GM18870 (cell line): ENCODE measurements around the gene UBR4.
"Not testable (repeated sequence)": the region's sequence is repeated elsewhere in the genome, so short reads cannot be mapped to it uniquely, and the experiment has no call there.

ENCODE experiments used
- ATAC-seq: cut with Tn5 transposase; IDR thresholded peaks from one replicate; pipeline ENCODE4 v1.9.1; 2021; ENCODE audit warnings: moderate library complexity; ENCODE audit not compliant: unreplicated experiment

Gene UBR4

GRCh38 chr1:19191811-19192210, 18.3 kb downstream of the UBR4 start:
- no peak for ATAC-seq

DNA sequence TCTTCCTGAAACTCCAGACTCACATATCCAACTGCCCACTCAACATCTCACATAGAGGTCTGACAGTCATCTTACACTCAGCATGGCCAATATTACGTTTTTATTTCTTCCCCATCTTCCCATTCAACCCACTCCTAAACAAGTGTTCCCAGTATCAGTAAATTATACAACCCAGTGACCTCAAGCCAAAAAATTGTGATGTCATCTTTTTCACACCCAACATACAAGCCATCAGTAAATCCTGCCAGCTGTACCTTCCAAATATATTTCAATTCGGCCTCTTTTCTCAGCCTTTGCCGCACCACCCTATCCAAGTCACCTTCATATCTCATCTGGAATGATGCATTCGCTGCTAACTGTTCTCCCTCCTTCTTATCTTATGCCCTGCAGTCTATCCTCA, 19.6 kb downstream of the UBR4 start:
- no peak for ATAC-seq

DNA sequence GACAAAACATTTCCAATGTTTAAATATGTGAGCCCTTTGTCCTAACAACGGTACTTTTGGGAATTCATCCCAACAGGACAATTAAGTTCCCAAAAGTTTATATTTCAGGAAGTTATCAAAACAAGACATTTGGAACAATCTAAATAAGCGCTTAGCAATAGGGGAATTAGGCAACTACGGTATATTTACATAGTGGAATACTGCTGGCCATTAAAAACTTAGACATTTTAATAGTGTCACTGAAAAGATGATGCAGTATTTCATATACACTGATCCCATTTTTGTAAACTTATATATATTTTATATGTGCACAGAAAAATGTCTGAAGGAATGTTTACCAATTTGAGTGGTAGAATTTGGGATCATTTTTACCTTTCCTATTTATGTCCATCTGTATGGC, 20.8 kb downstream of the UBR4 start:
- no peak for ATAC-seq

DNA sequence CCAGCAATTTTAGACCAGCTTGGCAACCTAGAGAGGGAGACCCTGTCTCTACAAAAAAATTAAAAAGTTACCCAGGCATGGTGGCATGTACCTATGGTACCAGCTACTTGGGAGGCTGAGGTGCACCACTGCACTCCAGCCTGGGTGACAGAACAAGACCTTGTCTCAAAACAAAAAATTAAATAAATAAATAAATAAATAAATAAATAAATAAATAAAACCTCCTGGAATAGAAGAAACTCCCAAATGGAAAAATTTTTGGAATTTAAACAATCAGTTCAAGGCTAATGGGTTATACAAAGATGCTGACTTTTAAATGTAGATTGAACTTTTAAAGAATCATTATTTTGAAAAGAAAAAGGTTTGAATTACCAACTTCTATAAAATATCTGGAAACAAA, 22.2 kb downstream of the UBR4 start:
- no peak for ATAC-seq

GRCh38 chr1:19186001-19186400, 24.1 kb downstream of the UBR4 start:
- no peak for ATAC-seq

GRCh38 chr1:19182223-19182622, 27.8 kb downstream of the UBR4 start:
- no peak for ATAC-seq

- ATAC-seq: not testable (repeated sequence)
These were observed 29.8 kb downstream of the UBR4 start for GRCh38 chr1:19180265-19180657.

GRCh38 chr1:19179597-19180264, 30.3 kb downstream of the UBR4 start:
- no peak for ATAC-seq

DNA sequence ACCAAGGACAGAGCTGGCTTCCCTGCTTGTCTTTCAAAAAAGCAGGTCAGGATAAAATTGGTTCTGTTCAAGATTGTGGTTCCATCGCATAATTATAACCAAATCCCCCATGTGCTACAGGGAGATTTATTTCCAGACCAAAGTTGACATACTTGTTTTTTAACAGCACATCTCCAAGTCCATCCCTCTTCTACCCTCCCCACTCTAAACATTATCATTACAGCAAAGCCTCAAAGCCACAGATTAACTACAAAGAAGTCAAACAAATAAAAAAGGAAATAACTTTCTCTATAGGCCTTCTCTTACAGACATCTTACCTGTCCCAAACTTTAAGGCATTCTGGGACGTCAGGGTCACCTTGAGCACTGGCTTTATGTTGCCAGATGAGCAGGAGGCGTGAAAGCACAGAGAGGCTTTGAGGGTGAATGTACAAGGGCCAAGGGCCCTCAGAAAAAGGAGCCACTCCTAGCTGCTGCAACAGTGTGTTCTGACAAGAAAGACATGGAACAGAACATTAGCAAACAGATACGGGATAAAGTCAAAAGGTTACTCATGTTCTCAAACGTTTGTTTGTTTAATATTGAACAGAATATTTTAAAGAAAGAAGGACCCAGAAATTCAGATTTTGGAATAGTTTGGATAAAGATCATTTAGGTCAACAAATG, 31.2 kb downstream of the UBR4 start:
- ATAC-seq: no peak

- no peak for ATAC-seq
These were observed 32.3 kb downstream of the UBR4 start for GRCh38 chr1:19177811-19178210.

DNA sequence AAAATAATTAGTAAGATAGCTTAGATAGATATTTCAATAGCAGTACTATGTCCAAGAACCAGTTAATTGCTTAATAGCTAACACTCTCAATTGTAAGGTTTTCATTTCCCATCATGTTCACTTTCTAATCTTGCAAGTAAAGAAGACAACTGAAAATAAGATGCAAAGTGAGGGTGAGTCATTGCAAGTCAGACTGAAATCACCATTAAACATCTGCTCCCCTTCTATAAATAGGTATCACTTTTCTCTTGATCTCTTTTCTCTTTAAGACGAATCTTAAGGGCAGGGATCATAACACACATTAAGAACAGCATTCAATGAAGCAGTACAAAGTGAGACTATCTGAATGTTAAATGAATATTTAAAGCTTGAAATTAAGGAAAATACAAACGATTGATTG, 40.4 kb downstream of the UBR4 start:
- no peak for ATAC-seq

DNA sequence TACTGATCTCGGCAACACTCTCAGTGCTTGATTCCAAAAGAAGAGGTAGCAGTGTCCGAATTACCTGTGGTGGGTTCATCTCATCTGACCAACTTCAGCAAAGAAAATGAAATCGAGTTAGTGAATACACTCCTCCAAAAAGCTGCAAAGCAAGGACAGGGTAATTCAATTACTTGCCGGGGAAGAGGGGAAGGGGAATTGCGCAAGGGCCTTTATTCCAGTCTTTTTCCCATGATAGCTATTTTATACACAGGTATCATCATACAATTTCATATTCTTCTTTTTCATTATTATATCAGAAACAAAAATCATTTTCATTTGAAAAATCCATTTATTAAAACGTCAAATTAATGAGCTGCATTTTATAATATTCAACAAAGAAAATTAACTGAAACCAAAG, 42.9 kb downstream of the UBR4 start:
- no peak for ATAC-seq

DNA sequence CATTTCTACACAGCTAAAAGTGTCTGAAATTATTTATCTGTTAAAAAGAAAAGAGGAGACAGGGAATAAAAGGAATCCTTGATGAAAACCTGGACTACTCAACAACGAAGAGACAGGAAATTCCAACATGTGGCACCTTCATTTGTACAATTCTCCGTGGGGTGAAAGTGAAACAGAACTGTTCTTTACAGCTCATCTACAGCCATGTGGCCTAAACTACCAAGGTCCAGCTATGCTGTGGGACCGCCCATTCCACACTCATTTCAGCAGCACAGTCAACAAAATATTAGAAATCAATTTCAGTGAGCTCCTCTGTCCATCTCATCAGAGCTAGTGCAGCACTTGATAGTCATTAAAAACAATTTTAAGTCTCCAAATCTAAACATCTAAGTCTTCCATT, 44.0 kb downstream of the UBR4 start:
- no peak for ATAC-seq

GRCh38 chr1:19165501-19165900, 44.6 kb downstream of the UBR4 start:
- ATAC-seq: no peak

DNA sequence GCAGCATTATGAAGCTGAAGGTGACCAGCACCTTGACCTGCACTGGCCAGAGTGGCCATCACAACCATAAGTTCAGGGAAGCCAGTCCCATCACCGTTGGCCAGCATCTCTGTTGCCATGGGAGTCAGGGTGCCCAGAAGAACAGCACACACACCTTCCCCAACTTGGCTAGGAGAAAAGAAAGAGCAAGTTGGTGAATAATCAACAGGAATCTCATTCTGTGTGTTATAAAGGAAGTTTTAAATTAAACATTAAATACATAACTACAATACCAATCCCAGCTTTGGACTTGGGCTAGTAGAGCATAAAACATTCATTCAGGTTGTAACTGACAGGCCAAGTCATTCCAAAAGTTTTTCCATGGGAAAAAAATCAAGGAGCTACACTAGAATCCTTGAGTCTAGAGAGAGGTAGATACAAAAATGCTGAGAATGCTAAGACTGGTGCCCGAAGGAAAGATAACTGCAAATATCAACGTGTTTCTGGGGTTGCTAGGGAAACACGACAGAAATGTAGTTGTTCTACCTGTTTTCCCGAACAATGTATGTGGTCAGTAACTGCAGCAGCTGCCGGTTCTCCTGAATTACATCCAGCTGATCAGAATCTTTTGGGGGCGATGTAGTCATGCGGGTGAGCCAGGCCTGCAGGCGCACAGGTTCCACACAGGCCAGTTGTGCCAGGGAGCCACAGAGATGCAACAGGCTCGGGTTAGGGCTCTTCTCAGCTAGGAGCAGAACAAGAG, 45.6 kb downstream of the UBR4 start:
- ATAC-seq: no peak

DNA sequence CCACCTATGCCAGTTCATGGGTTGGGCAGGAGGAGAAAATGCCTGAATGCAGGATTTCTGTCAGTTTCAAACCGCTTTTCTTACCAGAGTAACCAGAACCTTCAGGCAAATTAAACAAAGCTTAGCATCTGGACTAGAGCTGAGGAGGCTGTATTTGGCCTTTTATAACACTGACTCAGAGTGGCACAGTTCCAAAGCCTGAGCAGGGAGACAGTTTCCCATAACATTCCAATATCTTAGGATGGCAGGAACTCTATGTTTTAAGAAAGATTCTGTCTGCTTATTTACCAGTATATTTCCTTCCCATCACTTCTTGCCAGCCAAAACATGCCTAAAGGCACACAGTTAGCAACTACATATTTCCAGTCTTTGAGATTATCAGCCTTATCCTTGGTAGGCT, 46.8 kb downstream of the UBR4 start:
- no peak for ATAC-seq

DNA sequence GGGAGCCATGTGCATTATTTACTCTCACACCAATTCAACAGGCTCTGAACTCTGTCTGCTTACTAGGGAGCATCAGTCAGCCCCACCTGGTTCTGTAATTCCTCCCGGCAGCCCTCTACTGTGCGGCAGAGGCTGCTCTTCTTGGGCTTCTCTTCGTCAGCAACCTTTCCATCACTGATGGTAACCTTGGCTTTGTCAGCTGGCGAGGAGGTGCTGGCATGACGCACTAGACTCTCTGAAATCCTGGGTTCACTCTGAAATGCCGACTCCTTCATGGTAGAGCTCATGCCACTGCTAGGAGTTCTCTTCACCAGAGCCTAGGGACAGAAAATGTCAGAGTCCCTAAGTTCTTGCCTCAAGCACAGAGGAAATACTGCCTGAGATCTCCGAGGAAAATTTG, 49.2 kb downstream of the UBR4 start:
- ATAC-seq: no peak

GRCh38 chr1:19157653-19158052, 52.4 kb downstream of the UBR4 start:
- ATAC-seq: no peak

DNA sequence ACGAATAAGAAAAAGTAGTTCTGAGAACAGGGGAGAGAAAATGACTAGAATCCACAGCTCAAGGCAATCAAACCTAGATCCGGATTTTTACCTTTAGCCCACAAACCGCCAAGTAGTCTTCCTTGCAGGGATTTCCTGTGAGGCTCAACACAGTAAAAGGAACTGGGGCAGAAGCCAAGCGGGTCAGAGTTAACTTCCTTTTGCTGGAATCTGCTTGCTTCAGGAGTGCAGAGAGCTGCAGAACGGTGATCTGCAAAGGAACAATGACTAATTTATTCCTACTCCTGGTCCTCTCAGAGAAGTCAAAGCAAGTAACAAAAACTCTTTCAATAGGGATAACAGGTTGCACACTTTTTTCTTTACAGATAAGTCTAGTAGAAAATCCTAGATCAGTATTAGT, 53.4 kb downstream of the UBR4 start:
- ATAC-seq: no peak

DNA sequence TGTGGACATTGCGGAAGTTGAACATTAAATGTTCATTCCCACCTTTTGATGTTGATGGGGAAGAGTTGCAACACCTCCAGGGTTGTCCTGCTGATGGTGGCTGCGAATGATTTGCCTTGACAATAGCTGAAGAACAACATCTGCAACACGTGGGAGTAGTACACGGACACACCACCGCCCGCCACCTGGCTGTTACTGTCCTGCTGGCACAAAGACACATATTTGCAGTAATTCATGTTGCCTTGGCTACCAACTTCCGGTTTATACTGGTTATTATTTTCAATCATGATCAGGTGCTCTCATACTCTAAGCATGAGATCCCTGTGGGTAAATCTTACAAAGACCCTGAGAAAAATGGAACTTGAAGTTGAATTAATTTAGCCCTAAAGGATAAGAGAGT, 55.2 kb downstream of the UBR4 start:
- ATAC-seq: no peak

- ATAC-seq: no peak
These were observed 56.9 kb downstream of the UBR4 start for GRCh38 chr1:19153169-19153568.

DNA sequence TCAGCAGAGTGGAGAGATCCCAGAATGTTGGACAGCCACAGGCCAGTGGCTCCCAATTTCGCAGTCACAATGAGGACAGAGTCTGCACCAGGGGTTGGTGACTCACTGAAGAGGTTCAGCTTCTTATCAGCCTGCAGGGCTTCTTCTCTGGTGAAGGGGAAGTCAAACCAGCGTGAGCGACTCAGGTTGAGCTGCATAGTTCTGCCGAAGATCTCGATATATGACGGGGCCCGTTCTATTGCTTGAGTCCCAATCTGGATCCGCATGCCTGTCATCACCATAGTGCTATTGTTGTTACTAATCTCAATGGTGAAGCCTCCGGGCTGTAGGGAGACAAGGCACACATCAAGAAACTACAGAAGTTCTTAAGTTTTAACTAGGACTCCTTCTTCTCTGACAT, 58.5 kb downstream of the UBR4 start:
- ATAC-seq: no peak
